ENCODE measurements around the gene GRM3. TPM values are rescaled to one million over a fixed set of nuclear protein-coding genes. Genes with fewer than 3 reads are reported as not detected.
A peak's percentile ranks its signal among the peaks of the same experiment; 100 is the strongest.

GRM3 gene
- total RNA-seq, 1 experiment from 2014 or later, result not detected

DNA sequence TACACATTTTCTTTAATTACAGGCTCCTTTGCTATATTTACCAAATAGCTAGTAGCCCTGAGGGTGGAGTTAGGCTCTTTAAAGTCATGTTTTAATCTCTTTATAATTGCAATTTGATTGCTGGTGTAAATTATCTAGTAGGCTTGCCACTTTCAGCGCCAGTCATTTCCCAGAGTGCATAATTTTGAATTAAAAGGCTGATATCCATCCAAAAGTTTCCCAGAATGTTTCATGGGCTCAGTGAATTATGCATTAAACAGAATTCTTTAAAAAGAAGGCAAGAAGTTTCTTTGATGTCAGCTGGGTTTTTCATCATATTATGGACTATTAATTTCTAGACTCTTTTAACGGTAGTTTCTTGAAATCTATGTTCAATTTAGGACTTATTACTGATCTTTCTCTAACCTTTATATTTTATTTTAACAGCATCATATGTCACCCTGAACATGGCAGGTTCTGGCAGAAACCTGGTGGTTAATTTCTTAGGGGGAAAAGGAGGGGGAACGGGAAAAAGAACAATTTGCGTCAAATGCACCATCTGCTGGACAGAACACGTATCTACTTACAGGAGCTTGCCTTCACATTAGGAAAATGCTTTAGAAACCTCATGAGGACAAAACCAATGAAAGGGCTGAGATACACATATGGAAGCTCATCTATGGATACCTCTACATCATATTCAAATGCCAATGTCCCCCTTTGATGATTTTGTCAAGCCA, 171.1 kb downstream of the GRM3 start:
- DNase-seq, result peak; percentile 1
- no peak for TF ChIP-seq CTCF (IDR thresholded peaks at IDR 0.05; ENCODE audit: unreplicated experiment)
- no peaks in the 10 kb centered on the region for H3K27me3 Mint-ChIP-seq (ENCODE audit: unreplicated experiment)
- H3K27ac Mint-ChIP-seq (ENCODE audit: unreplicated experiment), result no peak overlapping the region
- no peaks in the 10 kb centered on the region for H3K36me3 Mint-ChIP-seq (ENCODE audit: insufficient read depth, unreplicated experiment)
- H3K9me3 Mint-ChIP-seq (ENCODE audit: low read depth, unreplicated experiment), result peaks cover 5% of the 10 kb centered on the region
- CTCF ChIA-PET, result interaction anchor here (1.3 kb wide), 1 partner anchor 91 kb away, joined by 4 read pairs; no protein-coding TSS in a partner anchor
- intact Hi-C loops (cut with micrococcal nuclease; ENCODE audit: unreplicated experiment), result loop anchor here (2.0 to 5.0 kb wide), 2 partner anchors 90 to 923 kb away; no protein-coding TSS in a partner anchor
- no peak overlapping the region for H3K4me3 Mint-ChIP-seq (ENCODE audit: low read depth, unreplicated experiment)
- BruUV-seq (replicated peaks), result no TSS peak
- peaks cover 9% of the 10 kb centered on the region for H3K4me1 Mint-ChIP-seq (ENCODE audit: low read depth, unreplicated experiment)

DNA sequence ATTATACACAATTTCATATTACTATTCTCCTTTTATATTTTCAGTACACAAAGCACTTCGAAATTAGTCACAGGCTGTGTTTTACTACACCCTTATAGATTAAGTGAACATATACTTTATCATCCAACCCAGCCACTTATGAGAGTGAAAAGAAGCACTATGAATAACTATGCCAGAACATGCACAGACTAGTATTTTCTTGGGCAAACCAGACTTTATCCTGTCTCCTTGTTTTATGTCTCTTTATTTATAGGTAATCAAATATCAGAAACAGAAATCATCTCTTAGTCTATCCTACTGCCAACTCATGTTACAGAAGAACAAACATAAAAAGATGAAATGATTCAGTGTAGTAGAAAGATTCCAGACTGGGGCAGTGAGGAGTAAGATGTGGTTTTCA, 171.8 kb downstream of the GRM3 start:
- Mint-ChIP-seq H3K4me3 (ENCODE audit: low read depth, unreplicated experiment) (no peak overlapping the region), H3K9me3 (ENCODE audit: low read depth, unreplicated experiment) (peaks cover 5% of the 10 kb centered on the region), H3K36me3 (ENCODE audit: insufficient read depth, unreplicated experiment) (no peaks in the 10 kb centered on the region), H3K27me3 (ENCODE audit: unreplicated experiment) (no peaks in the 10 kb centered on the region), H3K4me1 (ENCODE audit: low read depth, unreplicated experiment) (peaks cover 9% of the 10 kb centered on the region), H3K27ac (ENCODE audit: unreplicated experiment) (no peak overlapping the region)
- intact Hi-C loops (cut with micrococcal nuclease; ENCODE audit: unreplicated experiment), result loop anchor here (2.0 kb wide), 1 partner anchor 89 kb away; no protein-coding TSS in a partner anchor
- DNase-seq, result no peak
- no peak for TF ChIP-seq CTCF (IDR thresholded peaks at IDR 0.05; ENCODE audit: unreplicated experiment)
- CTCF ChIA-PET, result no interaction called here
- no TSS peak for BruUV-seq (replicated peaks)

DNA sequence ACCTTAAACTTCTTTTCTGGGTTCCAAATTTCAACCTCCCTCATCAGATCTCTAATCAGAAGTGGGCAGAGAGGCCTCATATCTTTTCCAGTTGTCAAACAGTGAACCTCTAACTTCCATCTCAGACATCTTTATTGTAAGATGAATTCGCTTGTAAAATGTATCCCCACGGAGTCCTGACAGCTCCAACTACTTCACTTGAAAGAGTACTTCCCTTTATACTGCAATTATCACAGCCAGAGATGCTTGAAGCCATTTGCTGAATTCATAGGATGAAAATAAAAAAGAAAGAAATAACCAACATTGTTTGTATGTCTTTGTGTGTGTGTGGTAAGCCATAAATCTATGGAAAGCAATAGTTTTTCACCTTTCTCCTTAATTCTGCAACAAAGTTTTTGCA, 175.2 kb downstream of the GRM3 start:
- peaks cover 9% of the 10 kb centered on the region for H3K4me1 Mint-ChIP-seq (ENCODE audit: low read depth, unreplicated experiment)
- peaks cover 5% of the 10 kb centered on the region for H3K9me3 Mint-ChIP-seq (ENCODE audit: low read depth, unreplicated experiment)
- no peak overlapping the region for H3K4me3 Mint-ChIP-seq (ENCODE audit: low read depth, unreplicated experiment)
- CTCF ChIA-PET, result no interaction called here
- no peak for TF ChIP-seq CTCF (IDR thresholded peaks at IDR 0.05; ENCODE audit: unreplicated experiment)
- DNase-seq, result no peak
- BruUV-seq (replicated peaks), result no TSS peak
- no peaks in the 10 kb centered on the region for H3K36me3 Mint-ChIP-seq (ENCODE audit: insufficient read depth, unreplicated experiment)
- H3K27me3 Mint-ChIP-seq (ENCODE audit: unreplicated experiment), result no peaks in the 10 kb centered on the region
- intact Hi-C loops (cut with micrococcal nuclease; ENCODE audit: unreplicated experiment), result no loop called here
- H3K27ac Mint-ChIP-seq (ENCODE audit: unreplicated experiment), result no peak overlapping the region

- intact Hi-C loops (cut with micrococcal nuclease; ENCODE audit: unreplicated experiment), result no loop called here
- H3K9me3 Mint-ChIP-seq (ENCODE audit: low read depth, unreplicated experiment), result no peaks in the 10 kb centered on the region
- no peaks in the 10 kb centered on the region for H3K36me3 Mint-ChIP-seq (ENCODE audit: insufficient read depth, unreplicated experiment)
- H3K27me3 Mint-ChIP-seq (ENCODE audit: unreplicated experiment), result no peaks in the 10 kb centered on the region
- DNase-seq, result no peak
- TF ChIP-seq CTCF (IDR thresholded peaks at IDR 0.05; ENCODE audit: unreplicated experiment), result no peak
- CTCF ChIA-PET, result no interaction called here
- no peak overlapping the region for H3K27ac Mint-ChIP-seq (ENCODE audit: unreplicated experiment)
- no peak overlapping the region for H3K4me3 Mint-ChIP-seq (ENCODE audit: low read depth, unreplicated experiment)
- H3K4me1 Mint-ChIP-seq (ENCODE audit: low read depth, unreplicated experiment), result peaks cover 9% of the 10 kb centered on the region
- no TSS peak for BruUV-seq (replicated peaks)
Measured at GRCh38 chr7:86823769-86824168, 180.1 kb downstream of the GRM3 start.

Measured in Calu3 (cell line).